ENCODE results near the gene HTRA1.
A peak's percentile ranks its signal among the peaks of the same experiment; 100 is the strongest.

HTRA1 gene

DNA sequence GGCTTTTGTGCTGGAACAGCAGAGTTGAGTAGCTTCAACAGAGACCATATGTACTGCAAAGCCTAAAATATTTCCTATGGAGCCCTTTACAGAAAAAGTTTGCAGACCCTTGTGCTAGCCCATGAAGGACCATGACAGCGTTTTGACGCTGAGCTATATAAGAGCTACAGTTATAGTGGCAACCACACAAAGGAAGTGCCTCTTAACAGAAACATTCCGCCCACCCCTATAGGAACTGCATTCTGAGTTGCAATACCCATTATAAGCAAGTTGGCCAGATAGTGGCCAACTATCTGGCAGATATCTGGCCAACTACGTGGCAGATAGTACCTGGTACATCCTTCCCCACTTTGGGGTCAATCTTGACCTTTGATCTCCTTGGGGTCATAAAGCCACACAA lies 51.7 kb downstream of the HTRA1 start:
- TF ChIP-seq TCF4 (CRISPR knock-in tag; IDR thresholded peaks at IDR 0.05; ENCODE audit: borderline replicate concordance) (no peak), CSDC2 (CRISPR knock-in tag; IDR thresholded peaks at IDR 0.05) (no peak), GLIS3 (CRISPR knock-in tag; IDR thresholded peaks at IDR 0.05) (no peak), SNAI2 (CRISPR knock-in tag; IDR thresholded peaks at IDR 0.05) (no peak), ZNF70 (CRISPR knock-in tag; IDR thresholded peaks at IDR 0.05) (no peak), ESRRG (CRISPR knock-in tag; IDR thresholded peaks at IDR 0.05) (no peak), ZNF8 (CRISPR knock-in tag; IDR thresholded peaks at IDR 0.05) (no peak), BACH2 (CRISPR knock-in tag; IDR thresholded peaks at IDR 0.05; ENCODE audit: borderline replicate concordance) (no peak), PATZ1 (CRISPR knock-in tag; IDR thresholded peaks at IDR 0.05; ENCODE audit: borderline replicate concordance) (no peak), ISL1 (CRISPR knock-in tag; IDR thresholded peaks at IDR 0.05) (no peak), ZC3H10 (CRISPR knock-in tag; IDR thresholded peaks at IDR 0.05) (no peak), TOX (CRISPR knock-in tag; IDR thresholded peaks at IDR 0.05; ENCODE audit: borderline replicate concordance) (no peak), ARNTL (CRISPR knock-in tag; IDR thresholded peaks at IDR 0.05; ENCODE audit: borderline replicate concordance, low read depth) (no peak)
- no peak for ATAC-seq

DNA sequence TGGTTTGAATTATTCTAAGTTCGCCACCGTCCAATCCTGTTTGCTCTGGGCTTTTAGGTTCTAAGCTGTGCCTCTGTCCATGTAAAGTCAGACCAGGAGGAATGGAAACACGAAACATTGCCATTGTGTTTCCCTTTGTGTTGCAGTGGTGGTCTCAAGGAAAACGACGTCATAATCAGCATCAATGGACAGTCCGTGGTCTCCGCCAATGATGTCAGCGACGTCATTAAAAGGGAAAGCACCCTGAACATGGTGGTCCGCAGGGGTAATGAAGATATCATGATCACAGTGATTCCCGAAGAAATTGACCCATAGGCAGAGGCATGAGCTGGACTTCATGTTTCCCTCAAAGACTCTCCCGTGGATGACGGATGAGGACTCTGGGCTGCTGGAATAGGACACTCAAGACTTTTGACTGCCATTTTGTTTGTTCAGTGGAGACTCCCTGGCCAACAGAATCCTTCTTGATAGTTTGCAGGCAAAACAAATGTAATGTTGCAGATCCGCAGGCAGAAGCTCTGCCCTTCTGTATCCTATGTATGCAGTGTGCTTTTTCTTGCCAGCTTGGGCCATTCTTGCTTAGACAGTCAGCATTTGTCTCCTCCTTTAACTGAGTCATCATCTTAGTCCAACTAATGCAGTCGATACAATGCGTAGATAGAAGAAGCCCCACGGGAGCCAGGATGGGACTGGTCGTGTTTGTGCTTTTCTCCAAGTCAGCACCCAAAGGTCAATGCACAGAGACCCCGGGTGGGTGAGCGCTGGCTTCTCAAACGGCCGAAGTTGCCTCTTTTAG lies 52.9 kb downstream of the HTRA1 start:
- ATAC-seq: peak; percentile 32; the same call in 1 of the 3 replicates
- no peak for TF ChIP-seq BACH2 (CRISPR knock-in tag; IDR thresholded peaks at IDR 0.05; ENCODE audit: borderline replicate concordance)
- TF ChIP-seq, protein P1, sequence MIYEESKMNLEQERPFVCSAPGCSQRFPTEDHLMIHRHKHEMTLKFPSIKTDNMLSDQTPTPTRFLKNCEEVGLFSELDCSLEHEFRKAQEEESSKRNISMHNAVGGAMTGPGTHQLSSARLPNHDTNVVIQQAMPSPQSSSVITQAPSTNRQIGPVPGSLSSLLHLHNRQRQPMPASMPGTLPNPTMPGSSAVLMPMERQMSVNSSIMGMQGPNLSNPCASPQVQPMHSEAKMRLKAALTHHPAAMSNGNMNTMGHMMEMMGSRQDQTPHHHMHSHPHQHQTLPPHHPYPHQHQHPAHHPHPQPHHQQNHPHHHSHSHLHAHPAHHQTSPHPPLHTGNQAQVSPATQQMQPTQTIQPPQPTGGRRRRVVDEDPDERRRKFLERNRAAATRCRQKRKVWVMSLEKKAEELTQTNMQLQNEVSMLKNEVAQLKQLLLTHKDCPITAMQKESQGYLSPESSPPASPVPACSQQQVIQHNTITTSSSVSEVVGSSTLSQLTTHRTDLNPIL (CRISPR knock-in tag; IDR thresholded peaks at IDR 0.05; ENCODE audit: low read depth): no peak
- no peak for TF ChIP-seq ESRRG (CRISPR knock-in tag; IDR thresholded peaks at IDR 0.05)
- TF ChIP-seq, protein P2, sequence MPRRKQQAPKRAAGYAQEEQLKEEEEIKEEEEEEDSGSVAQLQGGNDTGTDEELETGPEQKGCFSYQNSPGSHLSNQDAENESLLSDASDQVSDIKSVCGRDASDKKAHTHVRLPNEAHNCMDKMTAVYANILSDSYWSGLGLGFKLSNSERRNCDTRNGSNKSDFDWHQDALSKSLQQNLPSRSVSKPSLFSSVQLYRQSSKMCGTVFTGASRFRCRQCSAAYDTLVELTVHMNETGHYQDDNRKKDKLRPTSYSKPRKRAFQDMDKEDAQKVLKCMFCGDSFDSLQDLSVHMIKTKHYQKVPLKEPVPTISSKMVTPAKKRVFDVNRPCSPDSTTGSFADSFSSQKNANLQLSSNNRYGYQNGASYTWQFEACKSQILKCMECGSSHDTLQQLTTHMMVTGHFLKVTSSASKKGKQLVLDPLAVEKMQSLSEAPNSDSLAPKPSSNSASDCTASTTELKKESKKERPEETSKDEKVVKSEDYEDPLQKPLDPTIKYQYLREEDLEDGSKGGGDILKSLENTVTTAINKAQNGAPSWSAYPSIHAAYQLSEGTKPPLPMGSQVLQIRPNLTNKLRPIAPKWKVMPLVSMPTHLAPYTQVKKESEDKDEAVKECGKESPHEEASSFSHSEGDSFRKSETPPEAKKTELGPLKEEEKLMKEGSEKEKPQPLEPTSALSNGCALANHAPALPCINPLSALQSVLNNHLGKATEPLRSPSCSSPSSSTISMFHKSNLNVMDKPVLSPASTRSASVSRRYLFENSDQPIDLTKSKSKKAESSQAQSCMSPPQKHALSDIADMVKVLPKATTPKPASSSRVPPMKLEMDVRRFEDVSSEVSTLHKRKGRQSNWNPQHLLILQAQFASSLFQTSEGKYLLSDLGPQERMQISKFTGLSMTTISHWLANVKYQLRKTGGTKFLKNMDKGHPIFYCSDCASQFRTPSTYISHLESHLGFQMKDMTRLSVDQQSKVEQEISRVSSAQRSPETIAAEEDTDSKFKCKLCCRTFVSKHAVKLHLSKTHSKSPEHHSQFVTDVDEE (CRISPR knock-in tag; IDR thresholded peaks at IDR 0.05): no peak
- TF ChIP-seq PPARA (CRISPR knock-in tag; IDR thresholded peaks at IDR 0.05; ENCODE audit: borderline replicate concordance): no peak
- no peak for TF ChIP-seq SNAI2 (CRISPR knock-in tag; IDR thresholded peaks at IDR 0.05)
- no peak for TF ChIP-seq ZNF70 (CRISPR knock-in tag; IDR thresholded peaks at IDR 0.05)
- TF ChIP-seq ZFP3 (CRISPR knock-in tag; IDR thresholded peaks at IDR 0.05): no peak
- no peak for TF ChIP-seq OSR1 (CRISPR knock-in tag; IDR thresholded peaks at IDR 0.05)
- no peak for TF ChIP-seq ZNF8 (CRISPR knock-in tag; IDR thresholded peaks at IDR 0.05)

GRCh38 chr10:122515022-122515424 lies 53.7 kb downstream of the HTRA1 start:
- ATAC-seq: no peak
- TF ChIP-seq PATZ1 (CRISPR knock-in tag; IDR thresholded peaks at IDR 0.05; ENCODE audit: borderline replicate concordance): no peak
- TF ChIP-seq GLIS3 (CRISPR knock-in tag; IDR thresholded peaks at IDR 0.05): no peak
- no peak for TF ChIP-seq ZNF565 (CRISPR knock-in tag; conservative IDR thresholded peaks at IDR 0.05; ENCODE audit: low read depth)
- no peak for TF ChIP-seq OSR1 (CRISPR knock-in tag; IDR thresholded peaks at IDR 0.05)

DNA sequence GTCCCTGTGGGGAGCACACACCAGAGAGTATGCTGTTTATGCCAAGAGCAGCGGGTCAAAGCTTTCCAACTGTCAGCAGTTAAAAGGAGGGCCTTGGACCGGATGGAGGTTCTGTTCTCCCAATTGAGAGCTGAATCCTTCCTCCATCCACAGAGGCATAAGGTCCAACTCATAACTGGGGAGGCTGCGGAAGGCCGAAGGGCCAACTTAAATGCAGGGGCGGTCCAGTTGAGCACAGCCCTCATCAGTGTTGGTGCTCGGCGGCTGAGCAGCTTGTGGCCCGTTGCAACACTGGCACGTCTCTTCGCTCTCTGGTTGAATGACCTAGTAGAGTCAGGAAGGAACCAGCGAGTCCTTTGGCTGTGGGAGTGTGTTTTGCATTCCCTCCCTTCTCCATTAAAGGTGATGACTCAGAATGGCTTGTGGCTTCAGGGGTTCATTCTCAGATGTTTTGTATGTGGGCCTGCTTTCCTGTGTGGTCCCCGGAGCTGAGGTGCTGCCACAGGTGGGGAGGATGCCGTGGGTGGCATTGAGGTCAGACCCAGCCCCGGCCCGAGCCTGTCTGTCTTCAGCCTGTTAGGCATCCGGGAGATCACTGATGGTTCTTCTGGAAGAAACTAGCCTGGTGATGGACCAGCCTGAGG lies 54.4 kb downstream of the HTRA1 start:
- ATAC-seq: no peak
- TF ChIP-seq ZNF565 (CRISPR knock-in tag; conservative IDR thresholded peaks at IDR 0.05; ENCODE audit: low read depth) (no peak), ARNTL (CRISPR knock-in tag; IDR thresholded peaks at IDR 0.05; ENCODE audit: borderline replicate concordance, low read depth) (no peak), BACH2 (CRISPR knock-in tag; IDR thresholded peaks at IDR 0.05; ENCODE audit: borderline replicate concordance) (no peak), ZC3H10 (CRISPR knock-in tag; IDR thresholded peaks at IDR 0.05) (no peak), SNAI2 (CRISPR knock-in tag; IDR thresholded peaks at IDR 0.05) (no peak)
- TF ChIP-seq, protein P1 (CRISPR knock-in tag; IDR thresholded peaks at IDR 0.05; ENCODE audit: low read depth): no peak
- TF ChIP-seq, protein P2 (CRISPR knock-in tag; IDR thresholded peaks at IDR 0.05): no peak

All from SK-N-SH treated with all-trans-retinoic acid at 6 μM for 48 hours (cell line).